Hematopoietic multipotent progenitor cell treated with erythropoietin and hydrocortisone succinate and interleukin-3 and kit ligand, for 8 days (in vitro differentiated cells): ENCODE results near the gene NBR1.
"Not testable (repeated sequence)": the region's sequence is repeated elsewhere in the genome, so short reads cannot be mapped to it uniquely, and the experiment has no call there.

ENCODE experiments used
- DNase-seq: peaks from one replicate; pipeline ENCODE4 v3.0.0-alpha.2; 2015

The NBR1 gene

DNA sequence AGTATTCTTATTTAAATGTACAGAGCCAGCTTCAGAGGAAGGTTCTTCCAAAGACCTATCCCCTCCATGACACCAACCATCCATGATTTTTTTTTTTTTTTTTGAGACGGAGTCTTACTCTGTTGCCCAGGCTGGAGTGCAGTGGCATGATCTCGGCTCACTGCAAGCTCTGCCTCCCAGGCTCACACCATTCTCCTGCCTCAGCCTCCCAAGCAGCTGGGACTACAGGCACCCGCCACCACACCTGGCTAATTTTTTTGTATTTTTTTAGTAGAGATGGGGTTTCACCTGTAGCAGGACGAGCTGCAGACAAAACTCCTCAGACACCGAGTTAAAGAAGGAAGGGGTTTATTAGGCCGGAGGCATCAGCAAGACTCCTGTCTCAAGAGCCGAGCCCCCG lies 11.1 kb upstream of the NBR1 start:
- not testable (repeated sequence) for DNase-seq

DNA sequence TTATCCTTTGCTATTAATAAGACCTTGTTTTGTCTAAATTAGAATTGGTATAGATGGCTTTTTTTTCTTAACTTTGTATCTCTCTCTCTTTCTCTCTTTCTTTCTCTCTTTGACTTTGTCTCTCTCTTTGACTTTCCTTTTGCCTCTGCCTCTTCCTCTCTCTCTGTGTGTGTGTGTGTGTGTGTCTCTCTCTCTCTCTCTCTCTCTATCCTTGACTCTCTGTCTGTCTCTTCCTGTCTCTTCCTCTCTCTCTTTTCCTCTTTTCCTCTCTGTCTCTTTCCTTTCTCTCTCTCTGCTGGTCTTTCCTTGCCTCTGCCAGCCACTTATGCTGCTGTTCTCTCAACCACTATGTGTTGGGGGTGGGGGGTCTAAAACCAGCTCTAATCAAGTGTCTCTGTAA lies 5.0 kb upstream of the NBR1 start:
- not testable (repeated sequence) for DNase-seq

DNA sequence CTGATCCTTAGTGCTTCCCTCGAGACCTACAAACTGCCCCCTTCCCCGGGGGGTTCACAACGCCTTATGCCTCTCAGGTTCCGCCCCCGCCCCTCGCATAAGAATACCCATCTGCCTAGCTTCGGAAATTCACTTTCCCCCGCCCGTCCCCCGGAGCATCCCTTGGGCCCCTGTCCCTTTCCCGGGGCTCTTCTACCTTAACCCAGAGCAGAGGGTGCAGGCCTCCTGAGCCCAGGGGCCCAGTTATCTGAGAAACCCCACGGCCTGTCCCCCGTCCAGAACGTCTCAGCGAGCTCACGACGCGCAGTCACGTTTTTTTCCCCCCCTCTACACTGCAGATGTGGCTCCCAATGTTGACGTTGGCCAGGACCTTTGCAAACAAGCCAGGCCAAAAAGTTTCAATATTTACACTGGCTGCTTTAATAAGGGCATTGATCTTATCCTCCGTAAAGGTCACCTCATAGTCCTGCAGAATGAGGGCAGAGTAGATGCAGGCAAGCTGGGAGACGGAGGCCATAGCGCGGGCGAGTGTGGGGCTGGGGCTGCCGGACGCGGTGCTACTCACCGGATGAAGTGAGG lies 1.4 kb upstream of the NBR1 start:
- DNase-seq: peak; percentile 52

DNA sequence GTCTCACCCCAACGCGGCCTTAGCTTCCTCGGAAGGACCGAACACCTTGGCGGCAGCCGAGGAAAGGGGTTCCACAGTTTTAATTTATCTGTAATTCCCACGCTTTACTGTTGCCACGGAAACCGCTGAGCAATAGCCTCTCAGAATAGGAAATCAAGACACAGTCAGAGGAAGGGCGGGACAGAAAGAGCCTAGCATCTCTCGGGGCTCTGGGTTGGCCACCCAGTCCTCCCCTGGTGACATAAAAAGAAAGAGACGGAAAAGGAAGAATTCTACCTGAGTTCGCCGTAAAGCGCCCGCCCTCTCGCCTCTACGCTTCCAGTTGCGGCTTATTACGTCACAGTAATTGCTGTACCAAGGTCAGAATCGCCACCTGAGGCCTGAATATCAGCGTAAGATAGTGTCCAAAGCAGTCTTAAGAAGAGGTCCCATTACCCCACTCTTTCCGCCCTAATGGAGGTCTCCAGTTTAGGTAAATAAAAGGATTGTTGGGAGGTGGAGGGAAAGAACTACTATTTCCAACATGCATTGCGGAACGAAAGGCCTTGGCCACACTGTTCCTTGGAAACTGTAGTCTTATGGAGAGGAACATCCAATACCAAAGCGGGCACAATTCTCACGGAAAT lies 761 bp upstream of the NBR1 start:
- peak; percentile 98 for DNase-seq

DNA sequence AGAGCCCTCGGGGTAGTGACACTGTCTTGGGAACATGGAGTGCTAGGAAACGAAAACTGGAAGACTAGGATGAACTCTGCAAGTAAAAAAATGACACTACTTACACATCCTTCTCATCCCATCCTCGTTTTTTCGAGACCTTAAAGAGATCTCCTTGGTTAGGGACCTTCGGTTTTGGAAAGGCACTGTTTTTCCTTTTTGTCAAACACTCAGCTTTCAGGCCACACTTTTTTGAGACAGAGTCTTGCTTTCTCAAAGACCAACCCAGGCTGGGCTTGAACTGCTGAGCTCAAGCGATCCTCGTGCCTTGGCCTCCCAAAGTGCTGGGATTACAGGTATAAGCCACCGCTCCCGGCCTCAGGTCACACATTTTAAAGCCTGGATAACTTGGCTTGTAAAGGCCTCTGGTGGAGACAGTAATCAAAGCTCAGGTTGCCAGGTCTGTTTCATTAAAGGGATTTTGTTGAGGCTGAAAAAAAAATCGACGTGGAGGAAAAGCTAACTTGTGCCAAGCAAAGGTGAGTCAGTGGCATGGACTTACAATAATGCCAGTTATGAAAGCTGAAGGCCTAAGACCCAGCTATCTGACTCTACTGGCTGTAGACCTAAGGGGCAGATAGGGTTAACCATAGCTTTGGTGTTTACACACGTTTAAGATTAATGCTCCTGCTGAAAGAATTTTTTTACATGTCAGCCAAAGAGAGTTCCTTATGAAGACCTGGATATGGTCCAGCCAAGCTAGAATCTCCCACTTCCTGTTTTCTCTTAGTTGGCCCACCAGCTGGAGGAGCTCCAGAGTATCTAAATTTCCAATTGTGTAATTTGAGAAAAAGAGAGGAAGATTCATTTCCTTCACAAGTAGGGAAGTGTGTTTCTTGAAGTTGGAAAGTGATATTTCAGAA lies 823 bp downstream of the NBR1 start:
- DNase-seq: peak; percentile 80

GRCh38 chr17:43175213-43176118 lies 4.5 kb downstream of the NBR1 start:
- DNase-seq: no peak

DNA sequence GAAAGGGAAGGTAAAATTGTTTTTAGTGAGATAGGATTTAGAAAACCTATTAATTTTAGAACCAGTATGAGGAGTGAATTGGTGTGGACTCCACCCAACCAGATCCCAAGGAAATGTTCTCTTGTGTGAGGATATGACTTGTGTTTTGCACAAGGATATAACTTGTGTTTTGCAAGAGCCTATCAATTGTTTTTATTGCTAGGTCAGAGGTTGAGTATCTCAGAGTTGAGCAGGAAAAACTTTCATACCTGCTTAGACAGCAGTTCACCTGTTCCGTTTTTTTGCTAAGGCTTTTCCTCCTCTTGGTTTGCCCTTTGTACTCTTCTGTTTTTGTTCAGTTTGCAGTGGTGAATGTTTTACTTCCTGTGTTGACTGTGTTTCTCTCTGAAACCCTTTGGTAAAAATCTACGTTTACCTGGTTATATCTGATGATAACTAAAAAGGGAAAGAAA lies 5.1 kb downstream of the NBR1 start:
- no peak for DNase-seq

- DNase-seq: no peak
Observed at GRCh38 chr17:43183921-43184320, 12.9 kb downstream of the NBR1 start.

DNA sequence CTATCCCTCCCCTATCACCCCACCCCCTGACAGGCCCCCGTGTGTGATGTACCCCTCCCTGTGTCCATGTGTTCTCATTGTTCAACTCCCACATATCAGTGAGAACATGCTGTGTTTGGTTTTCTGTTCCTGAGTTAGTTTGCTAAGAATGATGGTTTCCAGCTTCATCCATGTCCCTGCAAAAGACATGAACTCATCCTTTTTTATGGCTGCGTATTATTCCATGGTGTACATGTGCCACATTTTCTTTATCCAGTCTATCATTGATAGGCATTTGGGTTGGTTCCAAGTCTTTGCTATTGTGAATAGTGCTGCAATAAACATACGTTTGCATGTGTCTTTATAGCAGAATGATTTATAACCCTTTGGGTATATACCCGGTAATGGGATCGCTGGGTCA lies 15.6 kb downstream of the NBR1 start:
- not testable (repeated sequence) for DNase-seq

DNA sequence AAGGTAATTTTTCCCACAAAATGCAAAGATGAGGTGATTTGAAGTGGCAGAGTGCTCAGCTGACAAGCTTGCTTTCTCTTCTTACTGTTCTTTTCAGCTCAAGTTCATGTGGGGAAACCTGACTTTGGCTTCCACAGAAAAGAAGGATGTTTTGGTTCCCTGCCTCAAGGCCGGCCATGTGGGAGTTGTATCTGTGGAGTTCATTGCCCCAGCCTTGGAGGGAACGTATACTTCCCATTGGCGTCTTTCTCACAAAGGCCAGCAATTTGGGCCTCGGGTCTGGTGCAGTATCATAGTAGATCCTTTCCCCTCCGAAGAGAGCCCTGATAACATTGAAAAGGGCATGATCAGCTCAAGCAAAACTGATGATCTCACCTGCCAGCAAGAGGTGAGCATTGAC lies 22.2 kb downstream of the NBR1 start:
- DNase-seq: no peak

DNA sequence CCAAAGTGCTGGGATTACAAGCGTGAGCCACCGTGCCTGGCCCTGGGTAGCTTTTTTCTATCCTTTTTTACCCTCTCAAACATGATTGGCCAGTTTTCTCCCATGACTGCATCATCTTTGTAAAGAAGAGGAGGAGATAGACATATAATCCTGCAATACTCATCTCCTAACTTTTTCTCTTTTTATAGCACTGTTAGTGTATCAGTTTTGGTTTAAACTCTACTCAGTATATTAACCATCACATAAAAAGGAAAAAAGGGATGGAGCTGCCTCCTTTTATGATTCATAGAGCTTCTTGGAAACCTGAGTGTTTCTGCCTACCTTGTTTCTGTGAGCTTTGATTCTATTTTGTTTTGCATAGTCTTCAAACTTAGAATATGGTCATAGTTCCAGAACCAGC lies 28.6 kb downstream of the NBR1 start:
- no peak for DNase-seq

- DNase-seq: no peak
Observed at GRCh38 chr17:43200127-43200526, 29.1 kb downstream of the NBR1 start.

DNA sequence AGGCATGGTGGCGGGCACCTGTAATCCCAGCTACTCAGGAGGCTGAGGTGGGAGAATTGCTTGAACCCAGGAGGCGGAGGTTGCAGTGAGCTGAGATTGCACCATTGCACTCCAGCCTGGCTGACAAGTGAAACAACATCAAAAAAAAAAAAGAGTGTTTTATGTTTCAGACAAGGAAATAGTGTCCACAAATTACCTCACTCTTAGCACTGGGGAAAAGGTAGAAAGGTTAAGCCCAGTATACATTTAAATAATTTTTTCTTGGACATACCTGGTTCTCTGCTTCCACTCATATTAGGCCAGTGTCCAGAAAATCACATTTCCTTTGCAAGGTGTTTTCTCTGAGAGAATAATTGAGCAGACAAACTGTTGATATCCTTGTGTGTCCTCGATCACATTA lies 32.0 kb downstream of the NBR1 start:
- not testable (repeated sequence) for DNase-seq

GRCh38 chr17:43210576-43210975 lies 39.6 kb downstream of the NBR1 start:
- DNase-seq: no peak

DNA sequence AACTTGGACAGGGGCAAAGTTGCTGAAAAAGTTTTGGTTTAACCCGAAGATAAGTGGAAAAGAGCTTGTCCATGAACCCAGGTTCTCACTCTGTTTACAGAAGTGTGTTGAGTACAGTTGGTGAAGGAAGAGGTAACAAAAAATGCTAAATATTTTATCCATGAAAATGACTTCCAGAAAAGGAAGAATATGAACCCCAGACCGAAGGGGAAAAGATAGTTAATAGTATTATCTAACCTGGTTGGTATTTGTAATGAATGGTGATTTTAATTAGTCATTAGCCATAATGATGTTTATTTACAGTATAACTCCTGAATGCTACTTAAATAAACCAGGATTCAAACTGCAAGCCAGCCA lies 40.1 kb downstream of the NBR1 start:
- peak; percentile 25 for DNase-seq

DNA sequence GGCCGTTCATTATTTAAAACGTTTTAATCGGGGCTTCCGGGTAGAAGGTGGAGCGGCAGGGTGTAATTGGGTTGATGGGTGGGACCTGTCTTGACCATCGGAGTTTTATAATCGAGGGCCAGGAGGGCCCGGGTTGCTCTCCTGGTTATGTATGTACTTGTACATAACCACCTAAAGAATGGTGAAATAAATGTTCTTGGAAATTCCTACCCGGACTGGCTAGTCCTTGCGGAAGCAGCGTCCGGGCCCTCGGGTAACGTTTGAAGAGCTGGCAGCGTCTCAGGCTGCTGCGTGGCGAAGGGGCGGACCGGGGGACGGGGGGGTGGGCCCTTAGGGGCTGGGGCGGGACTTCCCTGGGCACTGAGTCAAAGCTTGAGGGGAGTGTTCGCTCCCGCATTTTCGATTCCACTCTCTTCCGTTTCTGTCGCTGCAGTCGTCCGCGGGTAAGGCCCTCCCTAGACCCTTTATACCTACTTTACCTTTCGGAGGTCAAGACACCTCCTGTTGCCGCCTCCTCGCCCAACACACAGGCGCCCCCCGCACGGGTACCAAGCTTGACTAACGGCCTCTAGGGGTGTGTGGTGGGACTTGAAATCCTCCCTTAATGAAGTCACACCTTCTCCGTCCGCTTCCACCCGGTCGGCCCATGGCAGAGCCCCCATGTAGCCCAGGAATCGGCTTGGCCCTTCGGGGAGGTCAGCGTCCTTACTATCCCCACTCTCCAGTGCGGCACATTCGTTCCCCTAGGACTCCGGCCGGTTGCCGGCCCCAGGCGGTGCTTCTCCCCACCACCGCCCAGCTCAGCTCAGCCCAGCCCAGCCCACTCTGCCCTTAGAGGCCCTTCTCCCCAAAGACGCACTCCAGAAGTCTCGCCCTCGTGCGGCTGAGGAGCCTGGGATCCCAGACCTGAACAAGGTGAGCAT lies 40.7 kb downstream of the NBR1 start, which contains the start of gene TMEM106A:
Gene TMEM106A (plus strand): TSS at position 396 of the 923 bp plus-strand sequence. CDS start 1,167 bp downstream, outside the sequence.
- DNase-seq: peak; percentile 82

DNA sequence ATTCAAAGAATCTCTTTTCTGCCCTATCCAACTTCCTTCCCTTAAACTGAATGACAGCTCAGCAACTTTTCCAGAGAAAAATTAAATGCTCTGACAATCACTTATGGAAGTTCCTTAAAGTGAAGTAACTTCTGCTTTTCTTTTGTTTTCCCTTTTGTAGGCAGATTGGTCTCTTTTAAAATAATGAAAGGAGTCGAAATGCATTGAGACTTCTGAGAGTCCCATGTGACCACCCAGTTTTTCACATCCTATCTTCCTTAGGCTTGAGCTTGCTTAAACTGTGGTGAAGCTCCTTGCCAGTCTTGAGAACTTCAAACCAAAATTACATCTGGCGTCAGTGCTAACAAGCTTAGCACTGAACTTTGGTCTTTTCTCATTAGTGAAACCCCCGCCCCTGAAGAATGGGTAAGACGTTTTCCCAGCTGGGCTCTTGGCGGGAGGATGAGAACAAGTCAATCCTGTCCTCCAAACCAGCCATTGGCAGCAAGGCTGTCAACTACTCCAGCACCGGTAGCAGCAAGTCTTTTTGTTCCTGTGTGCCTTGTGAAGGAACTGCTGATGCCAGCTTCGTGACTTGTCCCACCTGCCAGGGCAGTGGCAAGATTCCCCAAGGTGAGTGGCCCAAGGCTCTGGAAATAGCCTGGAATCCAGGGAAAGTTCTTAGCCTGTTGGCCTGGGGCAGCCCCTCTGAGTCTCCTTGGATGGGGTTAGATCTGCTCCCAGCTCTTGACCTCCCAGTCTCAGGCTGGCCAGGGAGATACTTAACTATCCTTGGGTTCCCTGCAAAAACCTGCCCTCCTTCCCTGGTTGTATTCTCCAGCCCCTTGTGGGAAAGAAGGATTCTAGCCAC lies 41.9 kb downstream of the NBR1 start:
- peak; percentile 4 for DNase-seq

- DNase-seq: no peak
Observed at GRCh38 chr17:43213545-43213944, 42.5 kb downstream of the NBR1 start.

- DNase-seq: no peak
Observed at GRCh38 chr17:43215341-43215740, 44.3 kb downstream of the NBR1 start.

- DNase-seq: no peak
Observed at GRCh38 chr17:43216369-43216761, 45.4 kb downstream of the NBR1 start.
